ENCODE data around the gene VSIR. TPM values are rescaled to one million over a fixed set of nuclear protein-coding genes. Genes with fewer than 3 reads are reported as not detected.
A peak's percentile ranks its signal among the peaks of the same experiment; 100 is the strongest.

The VSIR gene
- total and polyA plus RNA-seq, 9 of the 15 experiments (the other 6 are each of a cell fraction or from before 2014, with no cell fraction given) = 0.14 to 20.5 (median 9.3) TPM

- TF ChIP-seq CUX1 (CRISPR knock-in tag; IDR thresholded peaks at IDR 0.05) = peak; percentile 67; the same call in 1 of the 2 replicates
- no peak; the same call in 1 of the 2 replicates for TF ChIP-seq CHD2 (IDR thresholded peaks at IDR 0.05; ENCODE audit: low read depth, low read length)
- TF ChIP-seq FOXM1 (IDR thresholded peaks at IDR 0.05; ENCODE audit: low read depth) = no peak
- TF ChIP-seq FOXM1 (CRISPR knock-in tag; IDR thresholded peaks at IDR 0.05; ENCODE audit: low read depth) = no peak
- TF ChIP-seq KDM2B (CRISPR knock-in tag; IDR thresholded peaks at IDR 0.05) = no peak
- peak; percentile 53; the same call in 1 of the 2 replicates for TF ChIP-seq ELF1 (tag; IDR thresholded peaks at IDR 0.05)
- no peak for TF ChIP-seq RBFOX2 (IDR thresholded peaks at IDR 0.05; ENCODE audit: low read depth, low read length)
- TF ChIP-seq CAMTA2 (CRISPR knock-in tag; conservative IDR thresholded peaks at IDR 0.05) = no peak
- peak; percentile 79 to 84; a peak in 2 of 4 replicates for TF ChIP-seq FOXA3 (CRISPR knock-in tag; conservative IDR thresholded peaks at IDR 0.05 in 1 of 2, IDR thresholded peaks at IDR 0.05 in 1 of 2)
- TF ChIP-seq ZNF717 (CRISPR knock-in tag; IDR thresholded peaks at IDR 0.05) = no peak
- TF ChIP-seq EHMT2 (IDR thresholded peaks at IDR 0.05) = peak; percentile 89
- TF ChIP-seq SPI1 (IDR thresholded peaks at IDR 0.05; ENCODE audit: borderline replicate concordance, low read depth, low read length) = peak; percentile 64; the same call in 1 of the 2 replicates
- TF ChIP-seq THRB (CRISPR knock-in tag; conservative IDR thresholded peaks at IDR 0.05) = peak; percentile 91; the same call in 1 of the 2 replicates
- peak; percentile 95 for TF ChIP-seq NR2C2 (CRISPR knock-in tag; IDR thresholded peaks at IDR 0.05)
- TF ChIP-seq NR2C2 (tag; IDR thresholded peaks at IDR 0.05) = peak; percentile 96
- no peak for TF ChIP-seq ZKSCAN1 (IDR thresholded peaks at IDR 0.05; ENCODE audit: low read depth, low read length)
- peak; percentile 62 for TF ChIP-seq ARID4B (CRISPR knock-in tag; IDR thresholded peaks at IDR 0.05)
These were observed 20.0 kb downstream of the VSIR start (continued) for GRCh38 chr10:71753091-71753959.
